HG02623 (cell line): Measurements from ENCODE around the gene ANTXR2.
A peak's percentile ranks its signal among the peaks of the same experiment; 100 is the strongest.
"Not testable (repeated sequence)": the region's sequence is repeated elsewhere in the genome, so short reads cannot be mapped to it uniquely, and the experiment has no call there.

ENCODE experiments used
- ATAC-seq: cut with Tn5 transposase; IDR thresholded peaks from one replicate; pipeline ENCODE4 v1.9.1; 2021; ENCODE audit warnings: moderate library complexity; ENCODE audit not compliant: unreplicated experiment

The ANTXR2 gene

GRCh38 chr4:80026100-80026499, 46.9 kb downstream of the ANTXR2 start:
- ATAC-seq = no peak

- no peak for ATAC-seq
Measured at GRCh38 chr4:80024335-80024734, 48.7 kb downstream of the ANTXR2 start.

- ATAC-seq = no peak
Measured at GRCh38 chr4:80022282-80022681, 50.7 kb downstream of the ANTXR2 start.

- no peak for ATAC-seq
Measured at GRCh38 chr4:80017125-80017854, 55.7 kb downstream of the ANTXR2 start.

- no peak for ATAC-seq
Measured at GRCh38 chr4:80016506-80016905, 56.5 kb downstream of the ANTXR2 start.

GRCh38 chr4:80015407-80016189, 57.4 kb downstream of the ANTXR2 start:
- ATAC-seq = no peak

GRCh38 chr4:80014531-80014930, 58.5 kb downstream of the ANTXR2 start:
- ATAC-seq = no peak

- no peak for ATAC-seq
Measured at GRCh38 chr4:80012291-80012690, 60.7 kb downstream of the ANTXR2 start.

- ATAC-seq = no peak
Measured at GRCh38 chr4:80011636-80012236, 61.3 kb downstream of the ANTXR2 start.

- ATAC-seq = no peak
Measured at GRCh38 chr4:80010316-80010715, 62.7 kb downstream of the ANTXR2 start.

GRCh38 chr4:80009806-80010205, 63.2 kb downstream of the ANTXR2 start:
- no peak for ATAC-seq

- ATAC-seq = no peak
Measured at GRCh38 chr4:80008971-80009370, 64.1 kb downstream of the ANTXR2 start.

- ATAC-seq = no peak
Measured at GRCh38 chr4:80008351-80008750, 64.7 kb downstream of the ANTXR2 start.

GRCh38 chr4:80007745-80008149, 65.3 kb downstream of the ANTXR2 start:
- peak; percentile 65 for ATAC-seq

- no peak for ATAC-seq
Measured at GRCh38 chr4:80006935-80007744, 65.9 kb downstream of the ANTXR2 start.

GRCh38 chr4:80005863-80006262, 67.2 kb downstream of the ANTXR2 start:
- ATAC-seq = no peak

- ATAC-seq = no peak
Measured at GRCh38 chr4:80004319-80004718, 68.7 kb downstream of the ANTXR2 start.

- ATAC-seq = not testable (repeated sequence)
Measured at GRCh38 chr4:80002559-80002958, 70.5 kb downstream of the ANTXR2 start.

GRCh38 chr4:79999048-79999447, 74.0 kb downstream of the ANTXR2 start:
- ATAC-seq = not testable (repeated sequence)

- no peak for ATAC-seq
Measured at GRCh38 chr4:79998201-79998600, 74.8 kb downstream of the ANTXR2 start.

GRCh38 chr4:79996851-79997250, 76.2 kb downstream of the ANTXR2 start:
- no peak for ATAC-seq
